Transverse colon (tissue), 4 donors: ENCODE data around the gene GRIP1.

ENCODE experiments used
- EP300 ChIP-seq: sonication (generic); formaldehyde crosslinking; IDR thresholded peaks from one replicate; pipeline ENCODE4 v1.6.1; 2017; ENCODE audit warnings: antibody characterized with exemption, low read depth
- POLR2A ChIP-seq: fragments of 450-650 bp; IDR thresholded peaks from one replicate; pipeline ENCODE4 v1.6.1; 2016; ENCODE audit warnings: antibody characterized with exemption, mild to moderate bottlenecking, moderate library complexity
- POLR2AphosphoS5 ChIP-seq, 3 donors: sonication (generic); formaldehyde crosslinking; IDR thresholded peaks; one replicate each; pipeline ENCODE4 v1.6.1; 2016; ENCODE audit warnings: antibody characterized with exemption in 3 of 3
- TF ChIP-seq, protein P1 (sequence below), 5 experiments: fragments of 200-600 bp in 3 of 5; fragments of 450-650 bp in 2 of 5; sonication (generic) in 3 of 5; IDR thresholded peaks; 1 replicate in 2 of 5; 2 replicates in 3 of 5; pipeline ENCODE4 v1.5.1; 2016 to 2017; ENCODE audit warnings: antibody characterized with exemption in 5 of 5, inconsistent platforms in 3 of 5, mild to moderate bottlenecking in 2 of 5, moderate library complexity in 1 of 5

GRCh38 chr12:66409195-66409871, 269.5 kb downstream of the GRIP1 start:
- TF ChIP-seq, protein P1, sequence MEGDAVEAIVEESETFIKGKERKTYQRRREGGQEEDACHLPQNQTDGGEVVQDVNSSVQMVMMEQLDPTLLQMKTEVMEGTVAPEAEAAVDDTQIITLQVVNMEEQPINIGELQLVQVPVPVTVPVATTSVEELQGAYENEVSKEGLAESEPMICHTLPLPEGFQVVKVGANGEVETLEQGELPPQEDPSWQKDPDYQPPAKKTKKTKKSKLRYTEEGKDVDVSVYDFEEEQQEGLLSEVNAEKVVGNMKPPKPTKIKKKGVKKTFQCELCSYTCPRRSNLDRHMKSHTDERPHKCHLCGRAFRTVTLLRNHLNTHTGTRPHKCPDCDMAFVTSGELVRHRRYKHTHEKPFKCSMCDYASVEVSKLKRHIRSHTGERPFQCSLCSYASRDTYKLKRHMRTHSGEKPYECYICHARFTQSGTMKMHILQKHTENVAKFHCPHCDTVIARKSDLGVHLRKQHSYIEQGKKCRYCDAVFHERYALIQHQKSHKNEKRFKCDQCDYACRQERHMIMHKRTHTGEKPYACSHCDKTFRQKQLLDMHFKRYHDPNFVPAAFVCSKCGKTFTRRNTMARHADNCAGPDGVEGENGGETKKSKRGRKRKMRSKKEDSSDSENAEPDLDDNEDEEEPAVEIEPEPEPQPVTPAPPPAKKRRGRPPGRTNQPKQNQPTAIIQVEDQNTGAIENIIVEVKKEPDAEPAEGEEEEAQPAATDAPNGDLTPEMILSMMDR (IDR thresholded peaks at IDR 0.05), result peak; percentile 54 to 60 (median 58)
- TF ChIP-seq POLR2AphosphoS5 (IDR thresholded peaks at IDR 0.05) (no peak), POLR2A (no peak), EP300 (no peak)
